ENCODE results near the gene HSD17B12.

The HSD17B12 gene

DNA sequence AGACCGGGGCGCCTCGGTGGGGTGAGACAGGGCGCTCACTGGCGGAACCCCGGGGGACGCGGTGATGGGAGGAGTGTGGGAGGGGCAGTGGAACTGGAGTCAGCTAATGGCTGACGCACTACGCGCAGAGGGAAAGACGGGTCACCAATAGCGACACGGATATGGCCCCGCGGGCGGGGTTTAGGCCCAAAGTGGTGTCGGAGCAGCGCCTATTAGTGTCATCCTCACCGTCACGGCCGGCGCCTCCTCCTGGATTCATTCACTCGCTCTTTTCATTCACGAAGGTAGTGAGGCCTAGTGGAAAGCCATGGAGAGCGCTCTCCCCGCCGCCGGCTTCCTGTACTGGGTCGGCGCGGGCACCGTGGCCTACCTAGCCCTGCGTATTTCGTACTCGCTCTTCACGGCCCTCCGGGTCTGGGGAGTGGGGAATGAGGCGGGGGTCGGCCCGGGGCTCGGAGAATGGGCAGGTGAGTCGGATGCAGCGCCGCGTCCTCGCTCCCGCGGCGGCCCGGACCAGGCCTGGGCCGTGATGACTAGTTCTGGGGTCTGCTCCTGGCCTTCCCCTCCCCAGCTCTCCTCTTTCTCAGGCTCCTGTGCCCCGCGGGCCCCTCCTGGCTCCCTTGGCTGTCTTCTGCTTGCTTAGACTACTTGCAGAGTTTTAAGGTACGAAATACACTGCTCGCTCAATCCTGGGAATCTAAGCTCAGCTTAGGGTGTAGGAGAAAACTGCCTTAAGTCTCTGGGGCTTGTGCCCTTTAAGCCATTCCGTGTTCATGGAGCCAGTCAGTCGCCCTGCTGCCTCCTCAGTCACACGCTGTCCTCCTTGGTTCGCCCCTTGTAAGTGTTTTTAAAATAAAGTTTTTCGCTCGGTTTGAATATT, at the start of gene HSD17B12:
Gene HSD17B12, plus strand, starts transcription at position 218 of the 880 bp plus-strand sequence. Its CDS starts 90 bp downstream, at position 308.
- H3K4me3 ChIP-seq: peak within 1 kb of the TSS; percentile 71 to 93 (median 88)
- H3K4me2 ChIP-seq: peak within 1 kb of the TSS; percentile 70 to 96 (median 86)
- peak within 1 kb of the TSS; percentile 84 to 98 (median 96) for H3K27ac ChIP-seq
- H3K36me3 ChIP-seq: peaks cover 8 to 34% (median 29%) of the 10 kb centered on the region in 11 experiments; a peak in 21 of 22 replicates
- no peak for TF ChIP-seq Cebpa-rat (IDR thresholded peaks at IDR 0.05)
- H3K4me1 ChIP-seq: peaks cover 15 to 41% (median 27%) of the 10 kb centered on the region in 10 experiments
- peaks cover 0 to 23% (median 6%) of the 10 kb centered on the region in 11 experiments; a peak in 6 of 22 replicates for H3K9me3 ChIP-seq (replicated peaks in 1 of 11)
- peak within 1 kb of the TSS; percentile 92 to 98 (median 97) for H3K9ac ChIP-seq
- no peaks in the 10 kb centered on the region for H3K27me3 ChIP-seq
- peaks cover 0 to 4% (median 0%) of the 10 kb centered on the region in 11 experiments; a peak in 2 of 22 replicates for H4K20me1 ChIP-seq

DNA sequence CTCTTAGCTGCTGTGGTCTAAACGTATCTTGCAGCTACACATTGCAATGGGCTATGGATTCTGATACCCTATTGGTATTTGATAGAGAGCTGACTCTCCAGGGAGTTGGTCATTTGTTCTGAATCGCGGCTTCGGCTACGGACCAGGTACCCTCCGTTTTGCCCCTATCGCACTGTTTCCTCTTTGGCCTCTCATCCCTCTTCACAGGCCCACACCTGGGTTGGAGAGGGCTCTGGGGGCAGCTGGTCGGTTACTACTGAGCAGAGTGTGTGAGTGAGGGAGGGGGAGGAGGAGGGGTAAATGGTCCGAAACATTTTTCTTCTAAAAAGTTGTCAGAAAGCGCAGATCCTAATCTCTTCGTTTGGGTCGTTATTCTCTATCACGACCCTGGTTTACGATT, 48.8 kb upstream of the HSD17B12 start:
- Histone ChIP-seq H3K9me3 (replicated peaks in 1 of 11) (no peaks in the 10 kb centered on the region), H3K36me3 (no peaks in the 10 kb centered on the region), H3K9ac (no peak overlapping the region), H3K4me1 (no peaks in the 10 kb centered on the region), H3K27me3 (no peaks in the 10 kb centered on the region), H3K4me2 (no peak overlapping the region), H3K27ac (no peak overlapping the region), H3K4me3 (no peak overlapping the region), H4K20me1 (no peaks in the 10 kb centered on the region)
- no peak for TF ChIP-seq Cebpa-rat (IDR thresholded peaks at IDR 0.05)

DNA sequence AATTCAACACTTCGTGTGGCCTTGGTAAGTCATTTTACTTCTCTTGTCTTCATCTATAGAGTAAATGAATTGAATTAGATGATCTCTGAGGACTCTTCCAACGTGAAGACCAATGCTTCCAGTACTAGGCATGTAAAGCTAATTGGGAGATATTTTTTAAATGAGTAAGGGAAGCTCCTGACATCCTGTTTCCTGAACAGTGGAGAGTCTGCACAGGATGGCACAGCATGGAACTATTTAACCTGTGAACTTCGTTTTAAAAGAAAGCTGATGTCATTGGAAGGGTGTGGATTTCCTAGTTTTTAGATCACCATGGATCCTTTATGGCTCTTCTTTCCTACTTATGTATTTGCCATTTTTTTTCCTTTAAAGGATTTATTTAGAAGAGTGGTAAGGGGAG, 48.4 kb upstream of the HSD17B12 start:
- no peak overlapping the region for H3K27ac ChIP-seq
- no peaks in the 10 kb centered on the region for H3K36me3 ChIP-seq
- no peak overlapping the region for H3K4me2 ChIP-seq
- H3K27me3 ChIP-seq: no peaks in the 10 kb centered on the region
- no peaks in the 10 kb centered on the region for H3K4me1 ChIP-seq
- no peak overlapping the region for H3K4me3 ChIP-seq
- no peaks in the 10 kb centered on the region for H3K9me3 ChIP-seq (replicated peaks in 1 of 11)
- H3K9ac ChIP-seq: no peak overlapping the region
- TF ChIP-seq Cebpa-rat (IDR thresholded peaks at IDR 0.05): no peak
- H4K20me1 ChIP-seq: no peaks in the 10 kb centered on the region

GRCh38 chr11:43638717-43639116, 41.8 kb upstream of the HSD17B12 start:
- Histone ChIP-seq H3K27me3 (no peaks in the 10 kb centered on the region; a peak in 2 of 22 replicates), H3K9me3 (replicated peaks in 1 of 11) (no peaks in the 10 kb centered on the region), H3K4me3 (no peak overlapping the region), H3K4me2 (no peak overlapping the region), H3K36me3 (no peaks in the 10 kb centered on the region), H3K27ac (no peak overlapping the region), H3K9ac (no peak overlapping the region), H3K4me1 (peaks cover 0 to 7% (median 0%) of the 10 kb centered on the region in 10 experiments; a peak in 4 of 20 replicates), H4K20me1 (no peaks in the 10 kb centered on the region)
- TF ChIP-seq Cebpa-rat (IDR thresholded peaks at IDR 0.05): no peak

GRCh38 chr11:43639224-43639623, 41.3 kb upstream of the HSD17B12 start:
- H3K4me1 ChIP-seq: peaks cover 0 to 8% (median 0%) of the 10 kb centered on the region in 10 experiments; a peak in 4 of 20 replicates
- H3K9me3 ChIP-seq (replicated peaks in 1 of 11): no peaks in the 10 kb centered on the region
- no peak for TF ChIP-seq Cebpa-rat (IDR thresholded peaks at IDR 0.05)
- H3K4me3 ChIP-seq: no peak overlapping the region
- no peaks in the 10 kb centered on the region for H3K36me3 ChIP-seq
- no peaks in the 10 kb centered on the region for H4K20me1 ChIP-seq
- H3K4me2 ChIP-seq: no peak overlapping the region
- H3K27me3 ChIP-seq: no peaks in the 10 kb centered on the region; a peak in 2 of 22 replicates
- no peak overlapping the region for H3K9ac ChIP-seq
- no peak overlapping the region for H3K27ac ChIP-seq

DNA sequence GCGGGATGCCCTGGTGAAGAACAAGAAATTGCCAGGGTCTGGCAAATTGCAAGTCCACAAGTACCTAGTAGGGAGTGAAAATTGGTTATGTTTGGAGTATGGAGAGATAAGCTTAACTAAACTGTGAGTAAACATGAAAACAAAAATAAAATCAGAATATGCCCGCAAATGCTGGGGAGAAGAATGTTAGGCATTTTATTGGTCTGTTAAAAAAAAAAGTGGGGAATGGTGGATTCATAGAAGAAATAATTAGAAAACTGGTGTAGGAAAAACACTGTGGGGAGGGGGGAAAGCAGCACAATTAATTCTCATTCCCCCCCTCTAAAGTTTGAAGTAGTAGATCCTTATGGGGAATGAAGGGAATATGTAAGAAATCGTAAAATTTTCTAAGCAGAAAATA, 40.6 kb upstream of the HSD17B12 start:
- Histone ChIP-seq H4K20me1 (no peaks in the 10 kb centered on the region), H3K27me3 (no peaks in the 10 kb centered on the region; a peak in 2 of 22 replicates), H3K4me3 (no peak overlapping the region), H3K4me1 (peaks cover 2 to 11% (median 3%) of the 10 kb centered on the region in 10 experiments), H3K9ac (no peak overlapping the region), H3K36me3 (no peaks in the 10 kb centered on the region), H3K27ac (no peak overlapping the region), H3K4me2 (no peak overlapping the region), H3K9me3 (replicated peaks in 1 of 11) (no peaks in the 10 kb centered on the region)
- no peak for TF ChIP-seq Cebpa-rat (IDR thresholded peaks at IDR 0.05)

DNA sequence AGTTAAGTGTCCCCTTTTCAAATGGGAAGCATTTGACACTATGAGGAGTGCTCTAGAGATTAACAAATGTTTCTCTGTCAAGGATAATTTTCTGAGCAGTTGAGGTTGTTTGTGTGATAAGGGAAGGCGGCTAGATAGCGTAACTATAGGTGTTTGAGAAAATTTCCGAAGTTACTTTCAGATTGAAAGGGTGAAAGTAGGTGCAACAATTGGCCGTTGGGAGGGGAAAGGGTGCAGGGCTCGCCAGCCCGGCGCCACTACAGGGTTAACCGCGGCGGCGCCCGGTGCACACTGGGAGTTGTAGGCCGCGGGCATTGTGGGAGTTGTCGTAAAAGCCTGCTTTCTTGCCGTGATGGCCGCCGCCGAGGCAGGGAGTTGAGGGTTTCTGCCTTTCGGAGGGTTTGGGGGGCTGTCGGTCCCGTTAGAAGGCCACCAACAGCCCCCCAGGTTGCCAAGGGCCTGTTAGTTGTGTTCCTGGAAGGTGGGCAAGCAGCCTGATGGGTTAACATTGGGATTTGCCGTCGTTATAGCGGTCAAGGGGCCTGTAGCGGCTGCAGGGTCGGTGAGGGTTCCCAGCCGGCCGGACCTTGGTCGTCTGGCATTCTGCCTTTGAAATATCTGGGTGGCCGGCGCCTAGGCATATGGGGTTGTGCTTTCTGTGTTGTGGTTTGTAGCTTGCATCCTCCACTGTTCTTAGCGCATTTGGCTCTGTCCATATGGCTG, 36.5 kb upstream of the HSD17B12 start:
- Histone ChIP-seq H3K4me1 (peaks cover 8 to 19% (median 14%) of the 10 kb centered on the region in 10 experiments), H3K27me3 (no peaks in the 10 kb centered on the region; a peak in 1 of 22 replicates), H3K9me3 (replicated peaks in 1 of 11) (no peaks in the 10 kb centered on the region), H3K9ac (peak overlapping the region; percentile 85 to 91 (median 90)), H3K4me2 (peak overlapping the region; percentile 80 to 95 (median 88)), H3K36me3 (no peaks in the 10 kb centered on the region), H3K27ac (peak overlapping the region; percentile 82 to 90 (median 84)), H4K20me1 (no peaks in the 10 kb centered on the region), H3K4me3 (peak overlapping the region; percentile 77 to 87 (median 82))
- TF ChIP-seq Cebpa-rat (IDR thresholded peaks at IDR 0.05): no peak

DNA sequence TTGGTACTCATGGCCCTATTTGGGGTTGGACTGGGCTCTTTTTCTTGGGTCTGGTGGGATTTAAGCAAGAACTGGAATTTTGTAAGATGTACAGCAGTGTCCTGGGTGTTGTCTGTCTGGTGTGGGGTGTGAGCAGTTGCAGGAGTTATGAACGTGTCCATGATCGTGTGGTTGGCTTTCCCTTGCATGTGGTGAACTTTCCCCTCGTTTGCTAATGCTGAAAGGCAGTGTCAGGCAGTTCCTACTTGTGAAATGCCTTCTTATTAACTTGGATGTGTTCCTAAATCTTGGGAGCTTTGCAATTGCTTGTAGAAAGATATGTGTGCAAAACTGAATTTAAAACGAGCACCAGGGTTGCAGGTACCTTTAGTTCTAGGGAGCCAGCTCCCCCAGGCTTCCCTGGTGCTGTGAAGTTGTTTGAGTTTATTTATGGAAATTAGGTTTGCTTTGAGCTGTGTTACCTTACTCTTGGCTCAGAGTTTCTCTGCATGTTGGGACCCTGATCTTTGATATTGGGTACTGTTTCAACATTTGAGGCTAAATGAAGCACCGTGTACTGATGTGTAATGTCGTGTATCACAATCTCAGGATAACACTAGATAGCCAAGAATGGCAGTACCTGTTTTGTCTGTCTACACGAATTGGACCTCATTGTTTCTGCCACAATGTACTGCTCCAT, 35.8 kb upstream of the HSD17B12 start:
- Histone ChIP-seq H3K27ac (peak overlapping the region; percentile 82 to 90 (median 84); a peak in 21 of 22 replicates), H3K9me3 (replicated peaks in 1 of 11) (no peaks in the 10 kb centered on the region), H3K27me3 (no peaks in the 10 kb centered on the region; a peak in 1 of 22 replicates), H3K4me2 (peak overlapping the region; percentile 80 to 95 (median 88)), H3K36me3 (peaks cover 0 to 5% (median 3%) of the 10 kb centered on the region in 11 experiments; a peak in 9 of 22 replicates), H4K20me1 (no peaks in the 10 kb centered on the region), H3K9ac (peak overlapping the region; percentile 85 to 91 (median 90)), H3K4me3 (peak overlapping the region; percentile 77 to 87 (median 82)), H3K4me1 (peaks cover 8 to 19% (median 14%) of the 10 kb centered on the region in 10 experiments)
- no peak for TF ChIP-seq Cebpa-rat (IDR thresholded peaks at IDR 0.05)
